Right lobe of liver (tissue), 4 donors: Measurements from ENCODE around the gene HIF1AN.

ENCODE experiments used
- POLR2A ChIP-seq: fragments of 450-650 bp; IDR thresholded peaks from one replicate; pipeline ENCODE4 v1.6.1; 2017; ENCODE audit warnings: antibody characterized with exemption, mild to moderate bottlenecking
- TF ChIP-seq, protein P1 (sequence below), 4 donors: fragments of 200-600 bp in 3 of 4; fragments of 450-650 bp in 1 of 4; IDR thresholded peaks; one replicate each; pipeline versions ENCODE4 v1.5.1 to v1.8.0; 2016 to 2022; ENCODE audit warnings: antibody characterized with exemption in 4 of 4, mild to moderate bottlenecking in 2 of 4
- donor health status: DM: no; HTN: no; CAD: no.
- donor health status: DM: no; HTN: no; CAD: no.
- donor health status: DM: no; HTN: yes; CAD: no.

DNA sequence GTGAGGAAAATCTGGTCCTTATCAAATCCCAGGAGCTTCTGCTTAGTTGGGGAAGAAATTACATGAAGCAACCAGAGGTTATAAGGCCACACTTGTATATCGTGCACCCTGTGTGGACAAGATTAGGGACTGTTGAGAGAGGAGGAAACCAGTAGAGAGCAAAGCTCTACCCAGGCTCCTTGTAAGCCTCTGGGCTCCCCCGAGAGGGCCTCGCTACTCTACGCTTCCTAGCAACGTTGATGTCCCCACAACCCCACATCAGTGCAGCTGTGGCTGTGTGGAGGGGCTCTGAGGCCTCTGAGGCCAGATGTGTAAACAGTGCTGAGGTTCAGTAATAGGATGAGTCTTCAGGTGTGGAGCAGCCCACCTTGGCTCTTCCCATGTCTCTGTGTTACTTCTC is 16.0 kb downstream of the HIF1AN start:
- TF ChIP-seq, protein P1, sequence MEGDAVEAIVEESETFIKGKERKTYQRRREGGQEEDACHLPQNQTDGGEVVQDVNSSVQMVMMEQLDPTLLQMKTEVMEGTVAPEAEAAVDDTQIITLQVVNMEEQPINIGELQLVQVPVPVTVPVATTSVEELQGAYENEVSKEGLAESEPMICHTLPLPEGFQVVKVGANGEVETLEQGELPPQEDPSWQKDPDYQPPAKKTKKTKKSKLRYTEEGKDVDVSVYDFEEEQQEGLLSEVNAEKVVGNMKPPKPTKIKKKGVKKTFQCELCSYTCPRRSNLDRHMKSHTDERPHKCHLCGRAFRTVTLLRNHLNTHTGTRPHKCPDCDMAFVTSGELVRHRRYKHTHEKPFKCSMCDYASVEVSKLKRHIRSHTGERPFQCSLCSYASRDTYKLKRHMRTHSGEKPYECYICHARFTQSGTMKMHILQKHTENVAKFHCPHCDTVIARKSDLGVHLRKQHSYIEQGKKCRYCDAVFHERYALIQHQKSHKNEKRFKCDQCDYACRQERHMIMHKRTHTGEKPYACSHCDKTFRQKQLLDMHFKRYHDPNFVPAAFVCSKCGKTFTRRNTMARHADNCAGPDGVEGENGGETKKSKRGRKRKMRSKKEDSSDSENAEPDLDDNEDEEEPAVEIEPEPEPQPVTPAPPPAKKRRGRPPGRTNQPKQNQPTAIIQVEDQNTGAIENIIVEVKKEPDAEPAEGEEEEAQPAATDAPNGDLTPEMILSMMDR (IDR thresholded peaks at IDR 0.05), result no peak
- no peak for TF ChIP-seq POLR2A
